HK-2 (cell line): ENCODE measurements around the gene FAM43A.

ENCODE experiments used
- DNase-seq: peaks from one replicate; pipeline ENCODE4 v3.0.0-alpha.2; 2018; ENCODE audit not compliant: unreplicated experiment

The FAM43A gene

GRCh38 chr3:194705761-194706160 lies 20.1 kb downstream of the FAM43A start:
- no peak for DNase-seq

- DNase-seq = no peak
Observed at GRCh38 chr3:194707147-194707540, 21.5 kb downstream of the FAM43A start.

GRCh38 chr3:194711286-194711685 lies 25.6 kb downstream of the FAM43A start:
- no peak for DNase-seq

GRCh38 chr3:194711913-194712312 lies 26.2 kb downstream of the FAM43A start:
- peak; percentile 79 for DNase-seq

- no peak for DNase-seq
Observed at GRCh38 chr3:194713299-194714136, 27.8 kb downstream of the FAM43A start.

GRCh38 chr3:194714137-194714455 lies 28.4 kb downstream of the FAM43A start:
- no peak for DNase-seq

GRCh38 chr3:194714564-194714963 lies 28.9 kb downstream of the FAM43A start:
- no peak for DNase-seq

GRCh38 chr3:194715022-194715800 lies 29.5 kb downstream of the FAM43A start:
- DNase-seq = no peak

- no peak for DNase-seq
Observed at GRCh38 chr3:194718079-194718478, 32.4 kb downstream of the FAM43A start.

- DNase-seq = no peak
Observed at GRCh38 chr3:194720048-194720447, 34.4 kb downstream of the FAM43A start.

GRCh38 chr3:194723846-194724618 lies 38.3 kb downstream of the FAM43A start:
- no peak for DNase-seq

GRCh38 chr3:194725346-194725745 lies 39.7 kb downstream of the FAM43A start:
- DNase-seq = no peak

GRCh38 chr3:194727435-194728128 lies 41.9 kb downstream of the FAM43A start:
- no peak for DNase-seq

GRCh38 chr3:194728986-194729385 lies 43.3 kb downstream of the FAM43A start:
- DNase-seq = no peak

- no peak for DNase-seq
Observed at GRCh38 chr3:194730365-194730764, 44.7 kb downstream of the FAM43A start.

- DNase-seq = no peak
Observed at GRCh38 chr3:194731506-194732073, 45.9 kb downstream of the FAM43A start.

- no peak for DNase-seq
Observed at GRCh38 chr3:194732617-194733016, 46.9 kb downstream of the FAM43A start.

- no peak for DNase-seq
Observed at GRCh38 chr3:194736277-194736895, 50.7 kb downstream of the FAM43A start.

GRCh38 chr3:194736896-194737600 lies 51.4 kb downstream of the FAM43A start:
- no peak for DNase-seq
